Head of caudate nucleus (tissue), 42 donors: ENCODE results near the gene SLC25A11.

Experiments
- DNase-seq, 42 donors: peaks; one replicate each; pipeline versions ENCODE4 v3.0.0 to v3.0.0-alpha.2; 2020 to 2021; ENCODE audit warnings: mixed read lengths in 7 of 42
- intact Hi-C: fragments of 100-400 bp; cut with DNase I; formaldehyde crosslinking; loops from one replicate; pipeline ENCODE4 v1.15.0; 2022

SLC25A11 gene

GRCh38 chr17:4939796-4940554 is at the start of gene SLC25A11, which contains the start of gene RNF167:
Gene SLC25A11, minus strand, starts transcription at chr17:4940046. Its CDS starts 136 bp downstream, at chr17:4939910.
Gene RNF167, plus strand, starts transcription at chr17:4940268. Its CDS starts 642 bp downstream, at chr17:4940910.
- intact Hi-C loops, result loop anchor here (5.0 kb wide), 1 partner anchor 137 kb away; the partner anchor contains the start of gene ZFP3
- DNase-seq, result peak; percentile 89 to 98 (median 96)

GRCh38 chr17:4987767-4988567 is 48.1 kb upstream of the SLC25A11 start:
- peak in 2 of 42 donors; percentile 27 to 29 for DNase-seq
- intact Hi-C loops, result loop anchor here (10.0 kb wide), 1 partner anchor 77 kb away; no protein-coding TSS in a partner anchor

DNA sequence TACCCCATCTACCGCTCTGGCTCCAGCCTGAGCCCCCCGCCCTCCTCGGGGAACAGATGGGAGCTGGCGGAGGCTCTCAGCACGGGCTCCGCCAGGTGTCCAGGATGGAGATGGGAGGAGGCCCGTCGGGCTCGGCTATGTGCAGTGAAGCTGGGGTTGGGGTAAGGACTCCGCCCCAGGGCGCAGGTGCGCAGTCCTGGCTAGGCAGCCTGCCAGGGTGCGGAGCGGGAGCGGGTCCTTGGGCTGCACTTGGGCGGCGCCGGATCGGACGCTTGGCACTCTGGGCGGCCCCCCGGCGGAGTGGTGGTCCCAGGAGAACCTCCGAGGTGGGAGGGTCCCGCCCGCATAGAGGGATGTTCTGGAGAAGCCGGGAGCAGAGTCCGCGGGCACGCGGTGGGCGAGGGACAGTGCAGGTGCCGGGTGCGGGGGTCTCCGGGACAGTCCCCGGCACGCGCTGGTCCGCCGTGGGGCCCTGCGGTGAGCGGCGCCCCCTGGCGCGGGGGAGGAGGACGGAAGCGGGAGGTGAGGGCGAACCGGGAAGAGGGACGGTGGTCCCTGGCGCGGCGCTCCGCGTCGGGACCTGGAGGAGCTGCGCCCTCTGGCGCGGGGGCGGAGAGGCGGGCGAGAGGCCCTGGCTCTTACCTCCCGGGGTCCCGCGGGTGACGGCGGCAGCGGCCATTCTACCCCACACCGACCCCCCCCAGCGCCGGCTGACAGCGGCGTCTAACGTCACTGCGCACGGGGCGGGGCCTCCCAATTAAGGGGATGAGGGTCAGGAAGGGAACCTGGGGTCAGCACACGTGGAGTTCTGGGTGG is 47.3 kb upstream of the SLC25A11 start, which contains the start of gene CAMTA2:
Gene CAMTA2 (minus strand): TSS at position 725 of the 816 bp plus-strand sequence. CDS start 1,453 bp downstream, outside the sequence.
- DNase-seq, result peak; percentile 78 to 96 (median 93)
- intact Hi-C loops, result loop anchor here (10.0 kb wide), 1 partner anchor 78 kb away; no protein-coding TSS in a partner anchor

GRCh38 chr17:4986403-4986802 is 46.6 kb upstream of the SLC25A11 start:
- DNase-seq, result peak in 1 of 42 donors; percentile 28
- intact Hi-C loops, result loop anchor here (10.0 kb wide), 1 partner anchor 78 kb away; no protein-coding TSS in a partner anchor

DNA sequence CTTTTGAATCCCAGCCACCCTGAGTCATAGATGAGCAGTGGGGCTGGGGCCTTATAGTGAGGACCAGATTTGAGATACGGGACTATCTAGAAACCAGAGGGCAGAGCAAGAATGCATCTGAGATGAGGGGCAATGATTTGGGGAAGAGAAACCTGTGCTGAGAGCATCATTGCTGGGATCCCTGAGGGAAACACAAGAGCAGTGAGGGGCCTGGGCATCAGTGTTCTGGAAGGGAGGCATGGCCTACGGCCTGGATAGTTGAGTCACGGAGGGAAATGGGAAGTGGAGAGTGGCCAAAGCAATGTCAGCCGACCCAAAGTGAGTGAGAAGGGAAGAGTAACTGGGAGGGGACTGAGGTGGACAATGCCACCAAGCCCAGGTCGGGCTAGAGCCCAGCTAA is 42.5 kb upstream of the SLC25A11 start:
- intact Hi-C loops, result loop anchor here (10.0 kb wide), 1 partner anchor 82 kb away; no protein-coding TSS in a partner anchor
- DNase-seq, result no peak

DNA sequence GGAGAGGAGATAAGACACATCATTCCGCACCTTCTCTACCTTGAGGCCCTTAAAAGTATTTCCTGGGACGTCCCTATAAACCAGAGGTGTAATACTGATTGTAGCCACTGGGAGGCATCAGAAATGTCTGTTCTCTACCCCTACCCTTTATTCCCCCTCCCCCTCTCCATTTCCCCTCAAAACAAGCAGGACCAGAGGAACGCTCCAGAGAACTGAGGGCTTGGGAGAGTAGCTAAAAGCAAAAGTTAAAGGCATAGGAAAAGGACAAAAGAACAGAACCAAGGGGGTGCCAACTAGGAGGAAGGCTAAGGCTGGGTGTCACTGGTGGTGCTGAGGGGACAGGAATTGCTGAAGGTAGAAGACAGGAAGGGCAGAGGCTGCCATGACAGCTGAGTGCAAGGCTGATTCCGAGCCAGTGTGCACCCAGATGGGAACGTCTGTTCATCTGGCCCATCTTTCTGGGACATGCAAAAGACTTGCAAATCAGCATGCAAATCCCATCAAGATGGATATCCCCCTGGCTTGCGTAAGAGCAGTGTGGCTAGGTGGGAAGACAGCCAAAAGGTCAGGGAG is 40.9 kb upstream of the SLC25A11 start:
- intact Hi-C loops, result loop anchor here (10.0 kb wide), 1 partner anchor 84 kb away; no protein-coding TSS in a partner anchor
- peak in 13 of 42 donors; percentile 20 to 76 (median 41) for DNase-seq

- intact Hi-C loops, result no loop called here
- DNase-seq, result no peak
Measured at GRCh38 chr17:4978726-4979125, 38.9 kb upstream of the SLC25A11 start.

DNA sequence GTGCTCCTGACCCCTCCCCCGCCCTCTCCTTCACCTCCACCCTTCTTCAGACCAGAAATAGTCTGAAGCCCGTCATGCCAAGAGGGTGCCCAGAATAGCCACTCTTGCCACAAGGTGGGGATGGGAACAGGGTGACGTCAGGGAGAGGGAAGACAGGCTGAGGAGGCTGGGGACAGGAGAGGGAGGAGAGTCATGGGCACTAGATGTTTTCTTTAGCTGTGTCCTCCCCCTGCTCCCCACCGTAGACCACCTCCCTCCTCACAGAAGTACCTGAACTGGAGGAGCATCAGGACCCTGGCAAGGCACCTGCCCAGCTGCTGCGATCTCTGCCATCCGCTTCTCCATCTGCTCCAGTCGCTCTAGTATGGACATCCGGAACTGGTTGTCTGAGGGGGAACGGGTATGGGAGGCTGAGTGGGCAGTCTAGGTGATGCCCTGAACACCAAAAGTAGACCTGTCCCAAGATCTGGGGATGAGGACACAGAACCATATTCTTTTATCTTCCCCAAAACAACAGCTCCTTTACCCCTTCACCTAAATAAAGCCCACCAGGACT is 34.3 kb upstream of the SLC25A11 start:
- intact Hi-C loops, result no loop called here

GRCh38 chr17:4973256-4974114 is 33.6 kb upstream of the SLC25A11 start:
- intact Hi-C loops, result no loop called here
- DNase-seq, result no peak

More for the DNA sequence above, 34.3 kb upstream of the SLC25A11 start:
- DNase-seq, result no peak

- DNase-seq, result no peak
- intact Hi-C loops, result no loop called here
Measured at GRCh38 chr17:4972752-4973151, 32.9 kb upstream of the SLC25A11 start.

GRCh38 chr17:4972322-4972721 is 32.5 kb upstream of the SLC25A11 start:
- intact Hi-C loops, result no loop called here
- no peak for DNase-seq

DNA sequence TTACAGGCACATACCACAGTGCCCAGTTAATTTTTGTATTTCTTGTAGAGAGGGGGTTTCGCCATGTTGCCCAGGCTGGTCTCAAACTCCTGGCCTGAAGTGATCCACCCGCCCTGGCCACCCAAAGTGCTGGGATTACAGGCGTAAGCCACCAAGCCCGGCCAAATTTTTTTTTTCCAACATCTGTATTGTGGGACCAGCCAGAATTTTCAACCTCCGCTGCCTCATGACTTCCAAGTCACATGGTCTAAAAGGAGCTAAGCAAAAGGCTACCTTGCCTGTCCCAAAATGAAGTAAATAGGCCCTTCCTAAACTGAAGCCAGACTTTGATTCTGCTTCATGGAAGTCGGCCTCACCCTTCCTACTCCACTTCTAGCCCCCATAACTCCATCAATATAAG is 32.0 kb upstream of the SLC25A11 start:
- intact Hi-C loops, result no loop called here
- no peak for DNase-seq

- intact Hi-C loops, result no loop called here
- DNase-seq, result no peak
Measured at GRCh38 chr17:4970273-4970672, 30.4 kb upstream of the SLC25A11 start.

GRCh38 chr17:4969551-4970173 is 29.8 kb upstream of the SLC25A11 start:
- intact Hi-C loops, result no loop called here
- no peak for DNase-seq

DNA sequence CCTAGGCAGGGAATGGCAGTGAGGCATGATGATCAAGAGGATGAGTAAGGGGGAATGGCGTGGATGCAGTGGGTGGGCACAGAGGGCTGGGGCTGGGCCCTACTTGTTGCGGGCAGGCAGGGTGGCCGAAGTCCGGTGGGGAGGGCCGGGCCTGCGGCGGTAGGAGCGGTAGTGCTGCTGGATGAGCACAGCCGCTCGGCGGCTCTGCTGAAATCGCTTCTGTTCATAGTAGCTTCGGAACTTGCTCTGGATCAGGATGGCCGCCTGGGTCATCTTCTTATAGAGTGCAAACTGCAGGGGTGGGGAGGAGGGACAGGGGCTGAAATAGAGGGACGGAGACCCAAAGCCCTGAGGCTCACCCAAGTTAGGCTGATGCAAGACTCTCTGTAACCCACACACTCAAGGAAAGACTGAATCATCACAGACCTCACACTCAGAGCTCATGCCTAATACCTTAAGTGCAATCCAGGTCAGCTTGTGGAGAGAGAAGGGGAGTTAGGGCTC is 29.3 kb upstream of the SLC25A11 start:
- intact Hi-C loops, result no loop called here
- peak in 11 of 42 donors; percentile 5 to 58 (median 29) for DNase-seq

DNA sequence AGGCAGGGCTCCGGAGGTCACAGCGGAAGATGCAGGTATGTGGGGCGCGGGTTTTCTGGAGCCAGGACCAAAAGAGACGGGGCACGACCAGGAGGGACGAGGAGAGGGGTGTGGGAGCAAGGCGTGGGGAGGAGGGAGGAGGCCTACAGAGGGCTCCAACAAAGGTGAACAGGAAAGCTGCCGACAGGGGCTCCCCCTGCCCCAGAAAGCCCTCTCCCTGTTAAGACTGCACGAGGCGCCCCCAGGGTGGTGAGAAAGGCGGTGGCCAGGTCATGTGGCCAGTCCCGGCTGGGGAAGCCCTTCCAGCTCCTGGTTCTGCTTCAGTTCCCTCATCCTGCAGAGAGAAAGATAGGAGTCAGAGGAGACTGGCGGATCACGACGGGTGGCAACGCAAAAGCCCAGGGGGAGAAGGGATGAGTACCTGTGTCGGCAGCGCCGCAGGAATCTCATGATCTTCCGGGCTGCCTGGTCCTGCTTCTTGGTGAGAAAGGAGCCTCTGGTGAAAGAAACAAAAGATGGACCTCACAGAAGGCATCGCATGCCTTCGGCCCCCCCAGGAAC is 28.7 kb upstream of the SLC25A11 start:
- DNase-seq, result peak in 15 of 42 donors; percentile 12 to 53 (median 31)
- intact Hi-C loops, result no loop called here
